CD1c-positive myeloid dendritic cell (primary cell): Measurements from ENCODE around the gene LRFN5.
"Not testable (repeated sequence)": the region's sequence is repeated elsewhere in the genome, so short reads cannot be mapped to it uniquely, and the experiment has no call there.

ENCODE experiments used
- DNase-seq: peaks from one replicate; pipeline ENCODE4 v3.0.0-alpha.2; 2016; ENCODE audit errors: extremely low spot score

LRFN5 gene

GRCh38 chr14:41899416-41899815 lies 292.7 kb downstream of the LRFN5 start:
- DNase-seq: no peak

- DNase-seq: no peak
These were observed 294.0 kb downstream of the LRFN5 start for GRCh38 chr14:41900644-41901043.

DNA sequence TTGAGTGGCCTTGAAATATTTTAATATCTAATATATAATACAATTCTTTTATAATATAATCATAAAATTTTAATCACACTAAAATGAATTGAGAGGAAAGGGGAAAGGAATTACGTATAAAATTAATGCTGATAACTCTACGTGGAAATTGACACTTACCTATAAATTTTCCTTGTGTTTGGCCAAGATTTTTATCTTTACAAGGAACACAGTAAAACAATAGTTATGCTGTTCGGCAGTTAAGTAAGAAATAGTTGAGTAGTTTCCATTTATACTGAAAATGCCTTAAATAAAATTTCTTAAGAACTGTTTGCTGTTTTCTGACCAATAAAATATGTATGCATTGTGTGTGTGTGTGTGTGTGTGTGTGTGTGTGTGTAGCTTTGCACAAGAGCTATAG lies 294.4 kb downstream of the LRFN5 start:
- no peak for DNase-seq

GRCh38 chr14:41905394-41905964 lies 298.8 kb downstream of the LRFN5 start:
- no peak for DNase-seq

DNA sequence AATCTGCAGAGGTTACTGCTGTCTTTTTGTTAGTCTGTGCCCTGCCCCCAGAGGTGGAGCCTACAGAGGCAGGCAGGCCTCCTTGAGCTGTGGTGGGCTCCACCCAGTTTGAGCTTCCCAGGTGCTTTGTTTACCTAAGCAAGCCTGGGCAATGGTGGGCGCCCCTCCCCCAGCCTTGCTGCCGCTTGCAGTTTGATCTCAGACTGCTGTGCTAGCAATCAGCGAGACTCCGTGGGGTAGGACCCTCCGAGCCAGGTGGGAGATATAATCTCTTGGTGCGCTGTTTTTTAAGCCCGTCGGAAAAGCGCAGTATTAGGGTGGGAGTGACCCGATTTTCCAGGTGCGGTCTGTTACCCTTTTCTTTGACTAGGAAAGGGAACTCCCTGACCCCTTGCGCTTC lies 304.5 kb downstream of the LRFN5 start:
- DNase-seq: not testable (repeated sequence)

DNA sequence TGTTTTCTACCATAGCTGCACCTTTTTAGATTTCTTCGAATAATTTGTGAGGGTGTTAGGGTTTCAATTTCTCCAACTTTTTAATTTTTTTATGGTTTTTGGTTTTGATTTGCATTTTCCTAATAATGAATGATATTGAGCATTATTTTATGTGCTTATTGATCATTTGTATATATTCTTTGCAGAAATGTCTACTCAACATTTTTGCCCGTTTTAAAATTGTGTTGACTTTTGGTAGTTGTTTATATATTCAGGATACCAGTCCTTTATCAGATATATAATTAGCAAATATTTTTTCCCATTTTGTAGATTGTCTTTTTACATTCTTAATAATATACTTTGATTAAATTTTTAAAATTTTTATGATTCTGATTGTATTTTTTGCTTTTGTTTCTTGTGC lies 306.7 kb downstream of the LRFN5 start:
- no peak for DNase-seq

DNA sequence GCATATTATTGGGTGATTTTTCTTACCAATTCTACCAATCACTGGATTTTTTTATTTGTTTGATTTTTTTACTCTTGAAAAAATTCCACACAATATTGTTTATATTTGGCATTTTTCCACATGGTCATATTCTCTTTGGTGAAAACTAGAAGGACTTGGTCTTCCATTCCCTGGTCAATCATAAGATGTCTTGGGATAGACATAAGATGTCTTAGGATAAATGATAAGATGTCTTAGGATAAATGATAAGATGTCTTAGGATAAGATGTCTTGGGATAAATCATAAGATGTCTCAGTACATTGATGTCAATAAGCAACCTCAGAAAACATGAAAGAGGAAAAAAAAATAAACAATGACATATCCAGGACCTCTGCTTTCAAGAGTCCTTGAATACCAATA lies 309.1 kb downstream of the LRFN5 start:
- DNase-seq: no peak

GRCh38 chr14:41916313-41916712 lies 309.6 kb downstream of the LRFN5 start:
- DNase-seq: no peak

GRCh38 chr14:41925409-41925808 lies 318.7 kb downstream of the LRFN5 start:
- no peak for DNase-seq

GRCh38 chr14:41950428-41951151 lies 343.9 kb downstream of the LRFN5 start:
- DNase-seq: no peak
